ENCODE measurements around the gene NAGK.

GRCh38 chr2:71072492-71072891 lies 4.0 kb downstream of the NAGK start:
- no peak for TF ChIP-seq CTCF (IDR thresholded peaks at IDR 0.05; ENCODE audit: low read depth, low read length)
- no peak for TF ChIP-seq EZH2phosphoT487 (IDR thresholded peaks at IDR 0.05; ENCODE audit: low read depth)
